Tibial artery (tissue), 4 donors: Measurements from ENCODE around the gene UBE2G2.

Experiments
- DNase-seq, 2 donors: peaks; one replicate each; pipeline ENCODE4 v3.0.0-alpha.2; 2019
- H3K27ac ChIP-seq, 2 donors: fragments of 200-600 bp; sonication (generic) in 1 of 2; 1 replicate in 1 of 2; 2 replicates in 1 of 2; pipeline ENCODE4 v1.5.1; 2018 to 2019; ENCODE audit warnings: mild to moderate bottlenecking in 1 of 2
- H3K27me3 ChIP-seq, 2 donors: fragments of 200-600 bp; sonication (generic) in 1 of 2; one replicate each; pipeline versions ENCODE4 v1.5.1 to v1.6.0; 2016 to 2019
- H3K36me3 ChIP-seq, 3 donors: fragments of 200-600 bp; sonication (generic) in 2 of 3; one replicate each; pipeline ENCODE4 v1.5.1; 2016 to 2019; ENCODE audit warnings: mild to moderate bottlenecking in 2 of 3
- H3K4me1 ChIP-seq, 4 donors: fragments of 200-600 bp; sonication (generic) in 2 of 4; 1 replicate in 3 of 4; 2 replicates in 1 of 4; pipeline ENCODE4 v1.5.1; 2016 to 2019
- H3K4me3 ChIP-seq, 2 donors: fragments of 200-600 bp; sonication (generic) in 1 of 2; 1 replicate in 1 of 2; 2 replicates in 1 of 2; pipeline ENCODE4 v1.5.1; 2018 to 2019; ENCODE audit warnings: mild to moderate bottlenecking in 2 of 2
- H3K9me3 ChIP-seq, 3 donors: fragments of 200-600 bp; sonication (generic) in 1 of 3; one replicate each; pipeline ENCODE4 v1.5.1; 2016 to 2019
- CTCF ChIP-seq, 2 experiments: fragments of 200-600 bp in 1 of 2; fragments of 450-650 bp in 1 of 2; IDR thresholded peaks; one replicate each; pipeline ENCODE4 v1.5.1; 2017 to 2019; ENCODE audit warnings: antibody characterized with exemption in 2 of 2, mild to moderate bottlenecking in 1 of 2, moderate library complexity in 1 of 2
- intact Hi-C: fragments of 100-400 bp; cut with DNase I; formaldehyde crosslinking; loops from one replicate; pipeline ENCODE4 v1.15.0; 2023; ENCODE audit warnings: low total_unique reads

The UBE2G2 gene

GRCh38 chr21:44771896-44772525 is 29.6 kb downstream of the UBE2G2 start:
- no peak for TF ChIP-seq CTCF (IDR thresholded peaks at IDR 0.05)
- intact Hi-C loops, result no loop called here
- Histone ChIP-seq H3K4me1 (no peaks in the 10 kb centered on the region), H3K9me3 (no peaks in the 10 kb centered on the region), H3K27ac (no peak overlapping the region), H3K27me3 (no peaks in the 10 kb centered on the region), H3K36me3 (peaks cover 70 to 86% (median 81%) of the 10 kb centered on the region in 3 donors), H3K4me3 (no peak overlapping the region)
- DNase-seq, result peak in 1 of 2 donors; percentile 50

- no peak for TF ChIP-seq CTCF (IDR thresholded peaks at IDR 0.05)
- Histone ChIP-seq H3K36me3 (peaks cover 32 to 54% (median 44%) of the 10 kb centered on the region in 3 donors), H3K27me3 (no peaks in the 10 kb centered on the region), H3K9me3 (no peaks in the 10 kb centered on the region), H3K4me3 (no peak overlapping the region), H3K27ac (no peak overlapping the region), H3K4me1 (peaks cover 0 to 7% (median 0%) of the 10 kb centered on the region in 4 donors)
- intact Hi-C loops, result no loop called here
- DNase-seq, result no peak
Observed at GRCh38 chr21:44767834-44768831, 33.5 kb downstream of the UBE2G2 start.

GRCh38 chr21:44766818-44767354 is 34.7 kb downstream of the UBE2G2 start:
- Histone ChIP-seq H3K27me3 (no peaks in the 10 kb centered on the region), H3K4me3 (no peak overlapping the region), H3K36me3 (peaks cover 23 to 41% (median 33%) of the 10 kb centered on the region in 3 donors), H3K4me1 (peaks cover 0 to 7% (median 0%) of the 10 kb centered on the region in 4 donors), H3K27ac (no peak overlapping the region), H3K9me3 (no peaks in the 10 kb centered on the region)
- DNase-seq, result no peak
- no peak for TF ChIP-seq CTCF (IDR thresholded peaks at IDR 0.05)
- intact Hi-C loops, result no loop called here

- no peaks in the 10 kb centered on the region for H3K27me3 ChIP-seq
- no peaks in the 10 kb centered on the region for H3K9me3 ChIP-seq
- intact Hi-C loops, result no loop called here
- no peak overlapping the region for H3K4me3 ChIP-seq
- peaks cover 18 to 35% (median 26%) of the 10 kb centered on the region in 3 donors for H3K36me3 ChIP-seq
- no peak for TF ChIP-seq CTCF (IDR thresholded peaks at IDR 0.05)
- H3K4me1 ChIP-seq, result peaks cover 0 to 7% (median 0%) of the 10 kb centered on the region in 4 donors
- DNase-seq, result no peak
- no peak overlapping the region for H3K27ac ChIP-seq
Observed at GRCh38 chr21:44766014-44766817, 35.4 kb downstream of the UBE2G2 start.
